HUES48 (cell line): ENCODE results near the gene TRIM10.
"Not testable (repeated sequence)": the region's sequence is repeated elsewhere in the genome, so short reads cannot be mapped to it uniquely, and the experiment has no call there.

ENCODE experiments used
- H3K27ac ChIP-seq: one replicate; pipeline ENCODE4 v1.7.0; 2013; ENCODE audit warnings: low read depth, low read length, inconsistent platforms
- H3K27me3 ChIP-seq: 2 replicates; pipeline ENCODE4 v1.6.1; 2013; ENCODE audit warnings: mild to moderate bottlenecking, low read length; ENCODE audit not compliant: control insufficient read depth, insufficient read depth
- H3K36me3 ChIP-seq: 2 replicates; pipeline ENCODE4 v1.6.1; 2013; ENCODE audit warnings: low read length; ENCODE audit not compliant: control insufficient read depth, insufficient read depth
- H3K4me1 ChIP-seq: 2 replicates; pipeline ENCODE4 v1.6.1; 2013; ENCODE audit warnings: mild to moderate bottlenecking, low read length; ENCODE audit not compliant: control insufficient read depth, insufficient read depth
- H3K4me3 ChIP-seq: 2 replicates; pipeline ENCODE4 v1.5.1; 2013; ENCODE audit warnings: mild to moderate bottlenecking, low read depth, low read length
- H3K9ac ChIP-seq: 2 replicates; pipeline ENCODE4 v1.6.1; 2013; ENCODE audit warnings: mild to moderate bottlenecking, low read depth, low read length, moderate library complexity
- H3K9me3 ChIP-seq: 2 replicates; pipeline ENCODE4 v1.6.1; 2013; ENCODE audit warnings: low read length; ENCODE audit not compliant: control insufficient read depth, insufficient read depth

Gene TRIM10

DNA sequence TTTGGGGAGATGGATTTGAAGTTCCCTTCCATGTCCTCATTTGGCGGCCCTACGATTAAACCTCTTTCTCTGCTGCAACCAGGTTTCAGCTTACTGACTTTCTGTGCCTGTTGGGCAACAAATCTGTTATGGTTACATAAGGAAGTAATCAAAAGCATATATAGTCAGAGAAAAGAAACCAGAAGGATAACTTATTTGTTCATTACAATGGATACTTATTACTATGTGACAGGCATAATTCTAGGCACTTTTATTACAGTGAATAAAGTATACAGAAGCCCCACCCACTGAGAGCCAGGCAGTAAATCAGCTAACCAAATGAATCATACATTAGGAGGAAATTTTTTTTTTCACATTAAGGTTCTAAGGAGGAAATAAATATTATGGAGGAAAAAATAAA is 38.5 kb downstream of the TRIM10 start:
- no peaks in the 10 kb centered on the region for H3K36me3 ChIP-seq
- no peak overlapping the region for H3K9ac ChIP-seq
- H3K4me3 ChIP-seq, result no peak overlapping the region
- no peaks in the 10 kb centered on the region for H3K9me3 ChIP-seq
- no peaks in the 10 kb centered on the region for H3K4me1 ChIP-seq
- H3K27ac ChIP-seq, result no peak overlapping the region
- peaks cover 32% of the 10 kb centered on the region for H3K27me3 ChIP-seq

- peaks cover 24% of the 10 kb centered on the region for H3K27me3 ChIP-seq
- H3K9ac ChIP-seq, result no peak overlapping the region
- no peak overlapping the region for H3K4me3 ChIP-seq
Measured at GRCh38 chr6:30121446-30122366, 39.3 kb downstream of the TRIM10 start.

DNA sequence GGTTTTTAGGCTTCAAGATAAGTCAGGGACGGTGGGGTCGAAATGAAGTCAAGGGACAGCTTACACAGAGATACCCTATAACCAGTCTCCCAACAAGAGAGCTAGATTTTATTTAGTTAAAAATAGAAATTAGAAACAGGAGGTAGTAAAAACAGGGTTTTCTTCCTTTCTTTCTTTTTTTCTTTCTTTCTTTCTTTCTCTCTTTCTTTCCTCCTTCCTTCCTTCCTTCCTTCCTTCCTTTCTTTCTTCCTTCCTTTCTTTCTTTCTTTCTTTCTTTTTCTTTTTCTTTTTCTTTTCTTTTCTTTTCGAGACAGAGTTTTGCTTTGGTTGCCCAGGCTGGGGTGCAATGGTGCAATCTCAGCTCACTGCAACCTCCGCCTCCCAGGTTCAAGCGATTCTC is 42.3 kb downstream of the TRIM10 start:
- H3K9me3 ChIP-seq, H3K4me1 ChIP-seq, H3K9ac ChIP-seq, H3K36me3 ChIP-seq, H3K27me3 ChIP-seq, H3K4me3 ChIP-seq, H3K27ac ChIP-seq: not testable (repeated sequence)

More at GRCh38 chr6:30121446-30122366, 39.3 kb downstream of the TRIM10 start:
- H3K9me3 ChIP-seq, result no peaks in the 10 kb centered on the region
- H3K36me3 ChIP-seq, result no peaks in the 10 kb centered on the region
- H3K27ac ChIP-seq, result no peak overlapping the region
- no peaks in the 10 kb centered on the region for H3K4me1 ChIP-seq

GRCh38 chr6:30116724-30117123 is 44.3 kb downstream of the TRIM10 start:
- Histone ChIP-seq H3K9ac (no peak overlapping the region), H3K4me3 (no peak overlapping the region), H3K36me3 (no peaks in the 10 kb centered on the region), H3K9me3 (no peaks in the 10 kb centered on the region), H3K4me1 (no peaks in the 10 kb centered on the region), H3K27me3 (peaks cover 27% of the 10 kb centered on the region), H3K27ac (no peak overlapping the region)

DNA sequence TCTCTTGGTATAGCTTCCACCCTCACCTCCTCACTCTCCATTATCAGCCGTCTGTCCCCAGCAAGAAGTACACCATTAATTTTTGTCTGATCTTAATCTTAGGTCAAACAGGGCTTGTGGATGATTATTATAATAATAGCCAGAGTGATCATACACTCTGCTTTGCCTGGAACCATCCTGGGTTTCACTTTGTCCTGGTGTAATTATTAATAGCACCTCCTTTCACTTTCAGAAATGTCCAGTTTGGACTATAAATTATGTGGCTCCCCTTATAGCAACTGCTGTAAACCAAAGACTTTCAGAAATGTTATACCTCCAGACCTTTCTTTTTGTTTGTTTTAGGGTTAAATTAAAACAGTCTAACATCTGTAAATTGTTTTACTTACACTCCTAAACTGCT is 47.2 kb downstream of the TRIM10 start:
- H3K27me3 ChIP-seq, result peaks cover 40% of the 10 kb centered on the region
- H3K9ac ChIP-seq, result no peak overlapping the region
- no peaks in the 10 kb centered on the region for H3K9me3 ChIP-seq
- no peaks in the 10 kb centered on the region for H3K4me1 ChIP-seq
- H3K4me3 ChIP-seq, result no peak overlapping the region
- no peaks in the 10 kb centered on the region for H3K36me3 ChIP-seq
- no peak overlapping the region for H3K27ac ChIP-seq

GRCh38 chr6:30113003-30113759 is 47.8 kb downstream of the TRIM10 start, which contains the start of gene TRIM31:
Gene TRIM31, minus strand, starts transcription at chr6:30113090. Its CDS starts 285 bp downstream, at chr6:30112805.
- Histone ChIP-seq H3K27ac (no peak within 1 kb of the TSS), H3K4me1 (no peaks in the 10 kb centered on the region), H3K9ac (no peak within 1 kb of the TSS), H3K27me3 (peaks cover 40% of the 10 kb centered on the region), H3K36me3 (no peaks in the 10 kb centered on the region), H3K4me3 (no peak within 1 kb of the TSS), H3K9me3 (no peaks in the 10 kb centered on the region)

GRCh38 chr6:30112402-30112994 is 48.5 kb downstream of the TRIM10 start:
- Histone ChIP-seq H3K27ac (no peak overlapping the region), H3K27me3 (peaks cover 40% of the 10 kb centered on the region), H3K9ac (no peak overlapping the region), H3K4me3 (no peak overlapping the region), H3K36me3 (no peaks in the 10 kb centered on the region), H3K4me1 (no peaks in the 10 kb centered on the region), H3K9me3 (no peaks in the 10 kb centered on the region)

DNA sequence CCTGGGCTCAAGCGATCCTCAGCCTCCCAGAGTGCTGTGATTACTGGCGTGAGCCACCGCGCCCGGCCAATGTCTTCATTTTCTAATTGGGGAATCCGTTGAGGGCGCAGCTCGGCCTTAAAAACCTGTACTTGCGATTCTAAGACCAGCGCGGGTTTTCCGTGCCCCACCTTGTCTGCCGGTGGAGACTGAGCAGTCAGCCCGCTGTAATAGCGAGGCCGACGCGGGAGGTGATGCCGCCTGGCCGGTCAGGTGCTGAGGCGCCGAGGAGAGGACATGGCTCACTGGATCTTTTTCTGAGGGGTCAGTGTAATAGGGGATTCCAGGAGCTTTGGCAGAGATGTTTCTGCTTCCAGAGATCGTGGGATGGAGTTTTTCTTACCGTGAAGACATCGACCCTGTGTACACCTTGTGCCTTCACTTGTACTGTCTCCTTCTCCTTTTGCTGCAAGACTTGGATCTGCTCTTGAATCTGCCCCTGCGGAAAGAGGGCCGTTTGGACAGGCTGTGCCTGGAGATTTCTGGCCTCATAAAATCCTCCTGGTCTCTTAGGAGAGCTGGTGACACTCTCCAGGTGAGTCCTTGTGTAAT is 49.6 kb downstream of the TRIM10 start:
- Histone ChIP-seq H3K9me3 (no peaks in the 10 kb centered on the region), H3K4me3 (no peak overlapping the region), H3K27ac (no peak overlapping the region), H3K4me1 (no peaks in the 10 kb centered on the region), H3K27me3 (peaks cover 40% of the 10 kb centered on the region), H3K9ac (no peak overlapping the region), H3K36me3 (no peaks in the 10 kb centered on the region)

DNA sequence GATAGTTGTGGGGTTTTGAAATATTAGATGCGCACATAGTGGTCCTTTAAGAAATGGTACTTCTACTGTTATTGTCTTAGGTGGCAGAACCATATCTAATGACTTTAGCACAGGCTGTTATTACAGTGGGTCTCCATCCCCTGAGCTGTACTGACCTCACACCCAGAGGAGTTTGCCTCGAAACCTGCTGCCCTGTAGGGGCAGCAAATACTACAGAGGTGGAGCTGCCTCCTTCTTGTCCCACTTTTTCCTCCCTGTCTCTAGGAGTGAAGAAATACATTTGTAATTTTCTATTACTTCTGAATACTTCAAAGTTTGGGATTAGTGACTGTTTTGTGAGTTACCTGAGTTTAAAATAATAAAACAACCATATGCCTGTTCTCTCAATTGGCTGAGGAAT is 56.4 kb downstream of the TRIM10 start:
- no peak overlapping the region for H3K27ac ChIP-seq
- no peak overlapping the region for H3K4me3 ChIP-seq
- H3K36me3 ChIP-seq, result no peaks in the 10 kb centered on the region
- H3K9me3 ChIP-seq, result no peaks in the 10 kb centered on the region
- H3K27me3 ChIP-seq, result peaks cover 61% of the 10 kb centered on the region
- H3K4me1 ChIP-seq, result peaks cover 24% of the 10 kb centered on the region
- H3K9ac ChIP-seq, result no peak overlapping the region

- Histone ChIP-seq H3K36me3 (no peaks in the 10 kb centered on the region), H3K4me3 (peak overlapping the region; percentile 64), H3K27me3 (peaks cover 69% of the 10 kb centered on the region), H3K9me3 (no peaks in the 10 kb centered on the region), H3K9ac (no peak overlapping the region), H3K27ac (no peak overlapping the region), H3K4me1 (peaks cover 25% of the 10 kb centered on the region)
Measured at GRCh38 chr6:30103872-30104179, 57.2 kb downstream of the TRIM10 start.
